ENCODE results near the gene NPTN.
"Not testable (repeated sequence)": the region's sequence is repeated elsewhere in the genome, so short reads cannot be mapped to it uniquely, and the experiment has no call there.

The NPTN gene

GRCh38 chr15:73655724-73656123 lies 22.5 kb upstream of the NPTN start:
- H3K4me1 ChIP-seq (ENCODE audit: control extremely low read depth in 1 of 4, control insufficient read depth in 4 of 4, insufficient read depth in 4 of 4, low read length in 3 of 4) = peaks cover 0 to 13% (median 12%) of the 10 kb centered on the region in 4 experiments
- H3K4me3 ChIP-seq (ENCODE audit: control insufficient read depth in 1 of 7, extremely low read depth in 1 of 7, insufficient read depth in 4 of 7, low read depth in 2 of 7, low read length in 6 of 7) = no peak overlapping the region
- CTCF ChIA-PET = no interaction called here
- WGBS (ENCODE audit: insufficient coverage) = no CpG with 5 or more reads among the region's 2 CpGs
- H3K27ac ChIP-seq (ENCODE audit: insufficient read depth in 1 of 2, low read depth in 1 of 2, low read length in 2 of 2, poor library complexity in 1 of 2, severe bottlenecking in 2 of 2) = no peak overlapping the region
- no peaks in the 10 kb centered on the region for H3K36me3 ChIP-seq (ENCODE audit: control insufficient read depth in 4 of 4, insufficient read depth in 4 of 4, low read length in 3 of 4)
- DNase-seq = no peak
- POLR2A ChIA-PET = no interaction called here
- no peaks in the 10 kb centered on the region for H3K27me3 ChIP-seq (replicated peaks in 2 of 5; ENCODE audit: control insufficient read depth in 4 of 5, insufficient read depth in 5 of 5, low read length in 4 of 5)
- H3K9me3 ChIP-seq (ENCODE audit: control extremely low read depth in 1 of 5, control insufficient read depth in 4 of 5, insufficient read depth in 2 of 5, low read depth in 1 of 5, low read length in 4 of 5) = no peaks in the 10 kb centered on the region

GRCh38 chr15:73654659-73655058 lies 21.5 kb upstream of the NPTN start:
- Histone ChIP-seq H3K4me3 (ENCODE audit: control insufficient read depth in 1 of 7, extremely low read depth in 1 of 7, insufficient read depth in 4 of 7, low read depth in 2 of 7, low read length in 6 of 7) (no peak overlapping the region), H3K9me3 (ENCODE audit: control extremely low read depth in 1 of 5, control insufficient read depth in 4 of 5, insufficient read depth in 2 of 5, low read depth in 1 of 5, low read length in 4 of 5) (no peaks in the 10 kb centered on the region), H3K36me3 (ENCODE audit: control insufficient read depth in 4 of 4, insufficient read depth in 4 of 4, low read length in 3 of 4) (no peaks in the 10 kb centered on the region), H3K4me1 (ENCODE audit: control extremely low read depth in 1 of 4, control insufficient read depth in 4 of 4, insufficient read depth in 4 of 4, low read length in 3 of 4) (peaks cover 0 to 19% (median 14%) of the 10 kb centered on the region in 4 experiments), H3K27me3 (replicated peaks in 2 of 5; ENCODE audit: control insufficient read depth in 4 of 5, insufficient read depth in 5 of 5, low read length in 4 of 5) (no peaks in the 10 kb centered on the region), H3K27ac (ENCODE audit: insufficient read depth in 1 of 2, low read depth in 1 of 2, low read length in 2 of 2, poor library complexity in 1 of 2, severe bottlenecking in 2 of 2) (no peak overlapping the region)
- DNase-seq = peak in 2 of 3 donors; percentile 21 to 36
- WGBS (ENCODE audit: insufficient coverage) = 70% methylated on average over 2 of the region's 3 CpGs
- ChIA-PET CTCF (interaction anchor here (0.8 kb wide), 1 partner anchor 351 kb away, joined by 3 read pairs; no protein-coding TSS in a partner anchor), POLR2A (no interaction called here)

- no peaks in the 10 kb centered on the region for H3K27me3 ChIP-seq (replicated peaks in 2 of 5; ENCODE audit: control insufficient read depth in 4 of 5, insufficient read depth in 5 of 5, low read length in 4 of 5)
- POLR2A ChIA-PET = interaction anchor here (0.7 to 1.0 kb wide), 2 partner anchors 46 to 60 kb away, joined by 3 to 5 read pairs; no protein-coding TSS in a partner anchor
- H3K9me3 ChIP-seq (ENCODE audit: control extremely low read depth in 1 of 5, control insufficient read depth in 4 of 5, insufficient read depth in 2 of 5, low read depth in 1 of 5, low read length in 4 of 5) = no peaks in the 10 kb centered on the region
- H3K4me3 ChIP-seq (ENCODE audit: control insufficient read depth in 1 of 7, extremely low read depth in 1 of 7, insufficient read depth in 4 of 7, low read depth in 2 of 7, low read length in 6 of 7) = peak overlapping the region in 1 of 7 experiments; percentile 5
- H3K4me1 ChIP-seq (ENCODE audit: control extremely low read depth in 1 of 4, control insufficient read depth in 4 of 4, insufficient read depth in 4 of 4, low read length in 3 of 4) = peaks cover 0 to 19% (median 16%) of the 10 kb centered on the region in 4 experiments
- WGBS (ENCODE audit: insufficient coverage) = 0% methylated on average over 2 of the region's 3 CpGs
- DNase-seq = peak; percentile 72 to 94 (median 90)
- no peaks in the 10 kb centered on the region for H3K36me3 ChIP-seq (ENCODE audit: control insufficient read depth in 4 of 4, insufficient read depth in 4 of 4, low read length in 3 of 4)
- CTCF ChIA-PET = interaction anchor here (1.0 to 2.4 kb wide), 7 partner anchors 10 to 90 kb away, joined by 3 to 12 read pairs (median 4); no protein-coding TSS in a partner anchor
- peak overlapping the region; percentile 16 to 45 for H3K27ac ChIP-seq (ENCODE audit: insufficient read depth in 1 of 2, low read depth in 1 of 2, low read length in 2 of 2, poor library complexity in 1 of 2, severe bottlenecking in 2 of 2)
These were observed 17.4 kb upstream of the NPTN start for GRCh38 chr15:73650416-73651126.

GRCh38 chr15:73648014-73648295 lies 14.8 kb upstream of the NPTN start:
- ChIA-PET POLR2A (no interaction called here), CTCF (interaction anchor here (5.2 kb wide), 1 partner anchor 12 kb away, joined by 38 read pairs; no protein-coding TSS in a partner anchor)
- Histone ChIP-seq H3K27ac (ENCODE audit: insufficient read depth in 1 of 2, low read depth in 1 of 2, low read length in 2 of 2, poor library complexity in 1 of 2, severe bottlenecking in 2 of 2) (no peak overlapping the region), H3K4me1 (ENCODE audit: control extremely low read depth in 1 of 4, control insufficient read depth in 4 of 4, insufficient read depth in 4 of 4, low read length in 3 of 4) (peaks cover 0 to 17% (median 13%) of the 10 kb centered on the region in 4 experiments), H3K4me3 (ENCODE audit: control insufficient read depth in 1 of 7, extremely low read depth in 1 of 7, insufficient read depth in 4 of 7, low read depth in 2 of 7, low read length in 6 of 7) (no peak overlapping the region), H3K9me3 (ENCODE audit: control extremely low read depth in 1 of 5, control insufficient read depth in 4 of 5, insufficient read depth in 2 of 5, low read depth in 1 of 5, low read length in 4 of 5) (no peaks in the 10 kb centered on the region), H3K36me3 (ENCODE audit: control insufficient read depth in 4 of 4, insufficient read depth in 4 of 4, low read length in 3 of 4) (no peaks in the 10 kb centered on the region), H3K27me3 (replicated peaks in 2 of 5; ENCODE audit: control insufficient read depth in 4 of 5, insufficient read depth in 5 of 5, low read length in 4 of 5) (no peaks in the 10 kb centered on the region)
- DNase-seq = no peak
- WGBS (ENCODE audit: insufficient coverage) = no CpG with 5 or more reads among the region's 2 CpGs

- 70% methylated on average over 4 of the region's 6 CpGs for WGBS (ENCODE audit: insufficient coverage)
- DNase-seq = no peak
- POLR2A ChIA-PET = interaction anchor here (0.6 kb wide), 1 partner anchor 63 kb away, joined by 3 read pairs; no protein-coding TSS in a partner anchor
- H3K9me3 ChIP-seq (ENCODE audit: control extremely low read depth in 1 of 5, control insufficient read depth in 4 of 5, insufficient read depth in 2 of 5, low read depth in 1 of 5, low read length in 4 of 5) = no peaks in the 10 kb centered on the region
- no peak overlapping the region for H3K4me3 ChIP-seq (ENCODE audit: control insufficient read depth in 1 of 7, extremely low read depth in 1 of 7, insufficient read depth in 4 of 7, low read depth in 2 of 7, low read length in 6 of 7)
- H3K36me3 ChIP-seq (ENCODE audit: control insufficient read depth in 4 of 4, insufficient read depth in 4 of 4, low read length in 3 of 4) = no peaks in the 10 kb centered on the region
- peaks cover 0 to 17% (median 13%) of the 10 kb centered on the region in 4 experiments for H3K4me1 ChIP-seq (ENCODE audit: control extremely low read depth in 1 of 4, control insufficient read depth in 4 of 4, insufficient read depth in 4 of 4, low read length in 3 of 4)
- no peak overlapping the region for H3K27ac ChIP-seq (ENCODE audit: insufficient read depth in 1 of 2, low read depth in 1 of 2, low read length in 2 of 2, poor library complexity in 1 of 2, severe bottlenecking in 2 of 2)
- H3K27me3 ChIP-seq (replicated peaks in 2 of 5; ENCODE audit: control insufficient read depth in 4 of 5, insufficient read depth in 5 of 5, low read length in 4 of 5) = no peaks in the 10 kb centered on the region
- CTCF ChIA-PET = interaction anchor here (5.2 kb wide), 1 partner anchor 11 kb away, joined by 38 read pairs; no protein-coding TSS in a partner anchor
These were observed 14.2 kb upstream of the NPTN start for GRCh38 chr15:73647259-73648013.

GRCh38 chr15:73639464-73639863 lies 6.3 kb upstream of the NPTN start:
- 100% methylated on average over 2 of the region's 5 CpGs for WGBS (ENCODE audit: insufficient coverage)
- ChIA-PET POLR2A (interaction anchor here (0.9 kb wide), 1 partner anchor 28 kb away, joined by 3 read pairs; no protein-coding TSS in a partner anchor), CTCF (interaction anchor here (1.8 to 16.6 kb wide), 3 partner anchors 39 to 76 kb away, joined by 5 to 287 read pairs (median 96); no protein-coding TSS in a partner anchor)
- H3K27ac ChIP-seq (ENCODE audit: insufficient read depth in 1 of 2, low read depth in 1 of 2, low read length in 2 of 2, poor library complexity in 1 of 2, severe bottlenecking in 2 of 2); H3K36me3 ChIP-seq (ENCODE audit: control insufficient read depth in 4 of 4, insufficient read depth in 4 of 4, low read length in 3 of 4); DNase-seq; H3K4me3 ChIP-seq (ENCODE audit: control insufficient read depth in 1 of 7, extremely low read depth in 1 of 7, insufficient read depth in 4 of 7, low read depth in 2 of 7, low read length in 6 of 7); H3K4me1 ChIP-seq (ENCODE audit: control extremely low read depth in 1 of 4, control insufficient read depth in 4 of 4, insufficient read depth in 4 of 4, low read length in 3 of 4); H3K9me3 ChIP-seq (ENCODE audit: control extremely low read depth in 1 of 5, control insufficient read depth in 4 of 5, insufficient read depth in 2 of 5, low read depth in 1 of 5, low read length in 4 of 5): not testable (repeated sequence)
- H3K27me3 ChIP-seq (replicated peaks in 2 of 5; ENCODE audit: control insufficient read depth in 4 of 5, insufficient read depth in 5 of 5, low read length in 4 of 5) = peaks cover 0 to 11% (median 0%) of the 10 kb centered on the region in 5 experiments
